ENCODE results near the gene NEAT1.

GRCh38 chr11:65425971-65426838, 3.6 kb downstream of the NEAT1 start:
- TF ChIP-seq HDGF (IDR thresholded peaks at IDR 0.05; ENCODE audit: borderline replicate concordance) (no peak), LEF1 (IDR thresholded peaks at IDR 0.05; ENCODE audit: borderline replicate concordance) (no peak), FOXK2 (IDR thresholded peaks at IDR 0.05) (no peak), FOXM1 (IDR thresholded peaks at IDR 0.05; ENCODE audit: borderline replicate concordance) (no peak), BHLHE40 (IDR thresholded peaks at IDR 0.05; ENCODE audit: borderline replicate concordance) (no peak), SP1 (IDR thresholded peaks at IDR 0.05) (no peak), SUZ12 (IDR thresholded peaks at IDR 0.05) (no peak), PKNOX1 (IDR thresholded peaks at IDR 0.05) (no peak), CTBP1 (IDR thresholded peaks at IDR 0.05; ENCODE audit: borderline replicate concordance) (no peak), ARNT (IDR thresholded peaks at IDR 0.05) (no peak), TARDBP (IDR thresholded peaks at IDR 0.05) (no peak)

Data from HEK293T (cell line).